ENCODE measurements around the gene NRG4.

DNA sequence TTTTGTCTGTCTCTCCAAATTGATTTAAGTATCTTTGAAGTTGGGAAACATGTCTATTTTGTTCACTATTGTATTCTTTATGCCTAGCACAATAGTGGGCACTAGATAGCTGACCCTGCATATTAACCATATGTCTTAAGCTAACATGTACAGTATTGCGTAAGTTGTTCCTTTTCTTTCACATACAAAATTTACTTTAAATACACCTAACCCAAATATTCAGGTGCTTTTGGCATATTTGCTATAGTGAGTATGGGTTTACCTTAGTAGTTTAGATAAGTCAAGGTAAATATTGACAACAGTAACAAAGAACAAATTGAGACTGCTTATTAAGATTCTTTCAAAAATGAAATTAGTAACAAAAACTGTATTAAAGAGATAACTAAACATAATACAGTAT lies 50.9 kb downstream of the NRG4 start:
- TF ChIP-seq POLR2AphosphoS5 (IDR thresholded peaks at IDR 0.05; ENCODE audit: low read depth, low read length) = no peak
- TF ChIP-seq, protein P1, sequence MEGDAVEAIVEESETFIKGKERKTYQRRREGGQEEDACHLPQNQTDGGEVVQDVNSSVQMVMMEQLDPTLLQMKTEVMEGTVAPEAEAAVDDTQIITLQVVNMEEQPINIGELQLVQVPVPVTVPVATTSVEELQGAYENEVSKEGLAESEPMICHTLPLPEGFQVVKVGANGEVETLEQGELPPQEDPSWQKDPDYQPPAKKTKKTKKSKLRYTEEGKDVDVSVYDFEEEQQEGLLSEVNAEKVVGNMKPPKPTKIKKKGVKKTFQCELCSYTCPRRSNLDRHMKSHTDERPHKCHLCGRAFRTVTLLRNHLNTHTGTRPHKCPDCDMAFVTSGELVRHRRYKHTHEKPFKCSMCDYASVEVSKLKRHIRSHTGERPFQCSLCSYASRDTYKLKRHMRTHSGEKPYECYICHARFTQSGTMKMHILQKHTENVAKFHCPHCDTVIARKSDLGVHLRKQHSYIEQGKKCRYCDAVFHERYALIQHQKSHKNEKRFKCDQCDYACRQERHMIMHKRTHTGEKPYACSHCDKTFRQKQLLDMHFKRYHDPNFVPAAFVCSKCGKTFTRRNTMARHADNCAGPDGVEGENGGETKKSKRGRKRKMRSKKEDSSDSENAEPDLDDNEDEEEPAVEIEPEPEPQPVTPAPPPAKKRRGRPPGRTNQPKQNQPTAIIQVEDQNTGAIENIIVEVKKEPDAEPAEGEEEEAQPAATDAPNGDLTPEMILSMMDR (IDR thresholded peaks at IDR 0.05 in 2 of 3, conservative IDR thresholded peaks at IDR 0.05 in 1 of 3; ENCODE audit: borderline replicate concordance in 1 of 3, insufficient read depth in 1 of 3, low read depth in 2 of 3, low read length in 2 of 3) = no peak
- no peak for TF ChIP-seq ZFX (IDR thresholded peaks at IDR 0.05)
- TF ChIP-seq POLR2A (IDR thresholded peaks at IDR 0.05; ENCODE audit: borderline replicate concordance, extremely low read depth, insufficient read depth, insufficient read length) = no peak

Measured in HCT116 (cell line).